ENCODE results near the gene BRSK1.

The BRSK1 gene

DNA sequence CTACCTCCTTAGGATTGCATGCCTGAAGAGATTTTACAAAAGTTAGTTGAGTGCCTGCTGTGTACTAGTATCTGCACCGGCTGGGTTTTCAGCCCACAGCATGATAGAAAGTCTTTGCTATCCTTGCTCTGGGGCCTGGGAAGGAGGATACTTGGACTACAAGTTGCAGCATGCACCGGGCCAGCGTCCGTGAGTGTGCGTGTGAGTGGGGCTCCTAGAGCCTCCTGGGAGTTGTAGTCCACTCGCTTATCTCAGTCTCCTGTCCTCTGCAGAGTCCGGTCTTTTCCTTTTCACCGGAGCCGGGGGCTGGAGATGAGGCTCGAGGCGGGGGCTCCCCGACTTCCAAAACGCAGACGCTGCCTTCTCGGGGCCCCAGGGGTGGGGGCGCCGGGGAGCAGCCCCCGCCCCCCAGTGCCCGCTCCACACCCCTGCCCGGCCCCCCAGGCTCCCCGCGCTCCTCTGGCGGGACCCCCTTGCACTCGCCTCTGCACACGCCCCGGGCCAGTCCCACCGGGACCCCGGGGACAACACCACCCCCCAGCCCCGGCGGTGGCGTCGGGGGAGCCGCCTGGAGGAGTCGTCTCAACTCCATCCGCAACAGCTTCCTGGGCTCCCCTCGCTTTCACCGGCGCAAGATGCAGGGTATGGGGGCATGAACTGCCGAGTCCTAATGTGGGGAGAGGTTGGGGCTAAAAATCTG lies 20.6 kb downstream of the BRSK1 start:
- Histone ChIP-seq H3K27me3 (ENCODE audit: control insufficient read depth, insufficient read depth, low read length, poor library complexity, severe bottlenecking) (no peaks in the 10 kb centered on the region), H3K9me3 (ENCODE audit: control insufficient read depth, low read length) (no peaks in the 10 kb centered on the region), H3K36me3 (ENCODE audit: control insufficient read depth, insufficient read depth, low read length) (peaks cover 27% of the 10 kb centered on the region), H3K4me1 (ENCODE audit: control insufficient read depth, insufficient read depth, low read length) (peaks cover 7% of the 10 kb centered on the region), H3K27ac (ENCODE audit: insufficient read depth, low read depth, low read length, poor library complexity, severe bottlenecking) (no peak overlapping the region), H3K4me3 (ENCODE audit: insufficient read depth, low read depth, low read length) (no peak overlapping the region)
- WGBS, 2 experiments, result 95 to 96% methylated on average over 39 of the region's 39 CpGs

GRCh38 chr19:55304980-55305379 lies 21.2 kb downstream of the BRSK1 start:
- Histone ChIP-seq H3K27ac (ENCODE audit: insufficient read depth, low read depth, low read length, poor library complexity, severe bottlenecking) (no peak overlapping the region), H3K36me3 (ENCODE audit: control insufficient read depth, insufficient read depth, low read length) (peaks cover 27% of the 10 kb centered on the region), H3K27me3 (ENCODE audit: control insufficient read depth, insufficient read depth, low read length, poor library complexity, severe bottlenecking) (no peaks in the 10 kb centered on the region), H3K4me1 (ENCODE audit: control insufficient read depth, insufficient read depth, low read length) (peaks cover 7% of the 10 kb centered on the region), H3K9me3 (ENCODE audit: control insufficient read depth, low read length) (no peaks in the 10 kb centered on the region), H3K4me3 (ENCODE audit: insufficient read depth, low read depth, low read length) (no peak overlapping the region)
- 90 to 91% methylated on average over 14 of the region's 14 CpGs for WGBS, 2 experiments

DNA sequence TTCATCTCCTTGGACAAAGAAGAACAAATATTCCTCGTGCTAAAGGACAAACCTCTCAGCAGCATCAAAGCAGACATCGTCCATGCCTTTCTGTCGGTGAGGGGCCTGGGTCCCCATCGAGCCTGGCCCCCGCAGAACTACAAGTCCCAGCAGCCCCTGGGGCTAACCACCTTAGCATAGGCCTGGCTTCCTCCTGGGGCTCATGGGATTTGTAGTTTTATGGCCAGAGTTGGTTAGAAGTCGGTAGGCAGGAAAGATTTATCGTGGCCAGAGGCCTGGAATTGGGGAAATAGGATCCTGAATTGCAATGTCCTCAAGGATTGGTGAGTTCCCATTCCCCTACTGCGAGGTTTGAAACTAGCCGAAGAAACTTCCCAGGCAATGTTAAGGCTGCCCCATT lies 21.7 kb downstream of the BRSK1 start:
- 87 to 90% methylated on average over 9 of the region's 9 CpGs for WGBS, 2 experiments
- Histone ChIP-seq H3K27me3 (ENCODE audit: control insufficient read depth, insufficient read depth, low read length, poor library complexity, severe bottlenecking) (no peaks in the 10 kb centered on the region), H3K36me3 (ENCODE audit: control insufficient read depth, insufficient read depth, low read length) (peaks cover 27% of the 10 kb centered on the region), H3K27ac (ENCODE audit: insufficient read depth, low read depth, low read length, poor library complexity, severe bottlenecking) (no peak overlapping the region), H3K4me3 (ENCODE audit: insufficient read depth, low read depth, low read length) (no peak overlapping the region), H3K4me1 (ENCODE audit: control insufficient read depth, insufficient read depth, low read length) (peaks cover 7% of the 10 kb centered on the region), H3K9me3 (ENCODE audit: control insufficient read depth, low read length) (no peaks in the 10 kb centered on the region)

DNA sequence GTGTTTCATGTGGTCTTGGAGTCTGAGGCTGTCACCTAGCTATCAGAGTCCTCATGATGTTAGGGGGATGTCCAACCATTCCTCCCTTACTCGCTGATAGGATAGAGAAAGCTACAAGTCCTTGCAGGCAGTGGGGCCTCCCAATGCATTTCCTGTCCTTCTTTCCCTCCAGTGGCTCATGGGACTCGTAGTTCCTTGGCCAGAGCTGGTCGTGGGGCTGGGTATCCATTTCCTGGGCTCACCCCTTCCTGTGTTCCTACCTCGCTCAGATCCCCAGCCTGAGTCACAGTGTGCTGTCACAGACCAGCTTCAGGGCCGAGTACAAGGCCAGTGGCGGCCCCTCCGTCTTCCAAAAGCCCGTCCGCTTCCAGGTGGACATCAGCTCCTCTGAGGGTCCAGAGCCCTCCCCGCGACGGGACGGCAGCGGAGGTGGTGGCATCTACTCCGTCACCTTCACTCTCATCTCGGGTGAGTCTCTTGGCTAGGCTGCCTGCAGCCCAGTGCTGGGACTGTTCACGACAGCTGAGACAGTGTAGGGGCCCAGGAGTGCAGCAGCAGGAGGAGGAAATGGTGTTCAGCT lies 22.3 kb downstream of the BRSK1 start:
- Histone ChIP-seq H3K4me3 (ENCODE audit: insufficient read depth, low read depth, low read length) (no peak overlapping the region), H3K36me3 (ENCODE audit: control insufficient read depth, insufficient read depth, low read length) (peaks cover 27% of the 10 kb centered on the region), H3K9me3 (ENCODE audit: control insufficient read depth, low read length) (no peaks in the 10 kb centered on the region), H3K27ac (ENCODE audit: insufficient read depth, low read depth, low read length, poor library complexity, severe bottlenecking) (no peak overlapping the region), H3K4me1 (ENCODE audit: control insufficient read depth, insufficient read depth, low read length) (peaks cover 6% of the 10 kb centered on the region), H3K27me3 (ENCODE audit: control insufficient read depth, insufficient read depth, low read length, poor library complexity, severe bottlenecking) (no peaks in the 10 kb centered on the region)
- WGBS, 2 experiments, result 93 to 96% methylated on average over 17 of the region's 17 CpGs

DNA sequence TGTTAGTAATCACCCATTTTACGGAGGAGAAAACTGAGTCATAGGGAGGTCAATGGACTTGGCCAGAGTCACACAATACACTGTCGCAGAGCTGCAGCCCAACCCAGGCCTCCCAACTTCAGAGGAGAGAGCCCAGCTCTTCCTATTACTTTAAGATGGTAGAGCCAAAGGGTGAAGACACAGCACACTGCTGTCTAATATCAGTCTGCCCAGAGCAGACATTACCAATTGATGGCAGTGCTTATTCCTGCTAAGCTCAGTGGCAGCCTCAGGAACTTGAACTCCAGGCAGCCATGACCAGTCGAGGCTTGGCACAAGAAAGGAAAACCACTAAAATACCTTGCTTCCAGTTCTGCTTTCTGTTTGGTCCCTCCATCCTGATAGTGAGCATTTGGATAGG lies 22.9 kb downstream of the BRSK1 start:
- H3K4me1 ChIP-seq (ENCODE audit: control insufficient read depth, insufficient read depth, low read length), result no peaks in the 10 kb centered on the region
- no peak overlapping the region for H3K27ac ChIP-seq (ENCODE audit: insufficient read depth, low read depth, low read length, poor library complexity, severe bottlenecking)
- no peak overlapping the region for H3K4me3 ChIP-seq (ENCODE audit: insufficient read depth, low read depth, low read length)
- H3K27me3 ChIP-seq (ENCODE audit: control insufficient read depth, insufficient read depth, low read length, poor library complexity, severe bottlenecking), result no peaks in the 10 kb centered on the region
- WGBS, 2 experiments, result 97 to 98% methylated on average over 3 of the region's 3 CpGs
- peaks cover 27% of the 10 kb centered on the region for H3K36me3 ChIP-seq (ENCODE audit: control insufficient read depth, insufficient read depth, low read length)
- H3K9me3 ChIP-seq (ENCODE audit: control insufficient read depth, low read length), result no peaks in the 10 kb centered on the region

DNA sequence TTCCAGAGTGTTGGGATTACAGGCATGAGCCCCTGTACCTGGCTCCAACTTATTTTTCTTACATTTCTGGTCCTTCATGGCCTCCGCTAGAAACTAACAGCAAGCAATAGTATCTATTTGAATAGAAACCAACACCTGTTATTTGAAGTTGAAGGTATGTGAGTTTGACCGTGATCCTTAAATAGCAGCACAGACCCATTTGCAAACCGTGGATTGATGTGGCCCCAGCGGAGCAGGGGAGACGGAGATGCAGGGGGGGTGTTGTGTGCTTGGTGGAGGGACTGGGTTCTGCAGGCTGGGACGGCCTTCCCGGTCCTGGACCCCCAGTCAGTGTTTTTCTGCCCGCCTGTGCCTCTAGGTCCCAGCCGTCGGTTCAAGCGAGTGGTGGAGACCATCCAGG lies 24.5 kb downstream of the BRSK1 start:
- H3K9me3 ChIP-seq (ENCODE audit: control insufficient read depth, low read length), result no peaks in the 10 kb centered on the region
- H3K36me3 ChIP-seq (ENCODE audit: control insufficient read depth, insufficient read depth, low read length), result peaks cover 17% of the 10 kb centered on the region
- H3K4me1 ChIP-seq (ENCODE audit: control insufficient read depth, insufficient read depth, low read length), result no peaks in the 10 kb centered on the region
- 94 to 95% methylated on average over 11 of the region's 11 CpGs for WGBS, 2 experiments
- no peak overlapping the region for H3K27ac ChIP-seq (ENCODE audit: insufficient read depth, low read depth, low read length, poor library complexity, severe bottlenecking)
- no peak overlapping the region for H3K4me3 ChIP-seq (ENCODE audit: insufficient read depth, low read depth, low read length)
- H3K27me3 ChIP-seq (ENCODE audit: control insufficient read depth, insufficient read depth, low read length, poor library complexity, severe bottlenecking), result no peaks in the 10 kb centered on the region

GRCh38 chr19:55309448-55309847 lies 25.7 kb downstream of the BRSK1 start:
- H3K36me3 ChIP-seq (ENCODE audit: control insufficient read depth, insufficient read depth, low read length), result peaks cover 12% of the 10 kb centered on the region

DNA sequence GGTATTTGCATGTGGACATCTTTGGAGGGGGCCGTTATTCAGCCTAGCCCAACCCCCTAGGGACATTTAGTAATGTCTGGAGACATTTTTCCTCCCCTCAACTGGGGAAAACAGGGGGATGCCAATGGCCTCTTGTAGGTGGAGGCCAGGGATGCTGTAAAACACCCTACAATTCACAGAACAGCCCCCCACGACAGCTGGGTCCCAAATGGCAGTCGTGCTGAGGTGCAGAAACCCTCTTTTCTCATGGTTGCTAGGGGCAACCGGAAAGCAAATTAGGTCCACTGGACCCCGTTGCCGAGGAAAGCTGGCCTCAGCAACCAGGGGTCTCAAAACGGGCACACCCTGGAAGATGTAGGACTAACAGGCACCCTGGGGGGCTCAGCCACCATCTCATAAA lies 26.7 kb downstream of the BRSK1 start:
- Histone ChIP-seq H3K36me3 (ENCODE audit: control insufficient read depth, insufficient read depth, low read length) (peaks cover 12% of the 10 kb centered on the region), H3K4me1 (ENCODE audit: control insufficient read depth, insufficient read depth, low read length) (no peaks in the 10 kb centered on the region), H3K4me3 (ENCODE audit: insufficient read depth, low read depth, low read length) (no peak overlapping the region), H3K27me3 (ENCODE audit: control insufficient read depth, insufficient read depth, low read length, poor library complexity, severe bottlenecking) (no peaks in the 10 kb centered on the region), H3K27ac (ENCODE audit: insufficient read depth, low read depth, low read length, poor library complexity, severe bottlenecking) (no peak overlapping the region), H3K9me3 (ENCODE audit: control insufficient read depth, low read length) (no peaks in the 10 kb centered on the region)
- WGBS, 2 experiments, result 92% methylated on average over 7 of the region's 7 CpGs

More at GRCh38 chr19:55309448-55309847, 25.7 kb downstream of the BRSK1 start:
- Histone ChIP-seq H3K4me1 (ENCODE audit: control insufficient read depth, insufficient read depth, low read length) (no peaks in the 10 kb centered on the region), H3K4me3 (ENCODE audit: insufficient read depth, low read depth, low read length) (no peak overlapping the region), H3K9me3 (ENCODE audit: control insufficient read depth, low read length) (no peaks in the 10 kb centered on the region), H3K27ac (ENCODE audit: insufficient read depth, low read depth, low read length, poor library complexity, severe bottlenecking) (no peak overlapping the region), H3K27me3 (ENCODE audit: control insufficient read depth, insufficient read depth, low read length, poor library complexity, severe bottlenecking) (no peaks in the 10 kb centered on the region)
- WGBS, 2 experiments, result 92 to 95% methylated on average over 5 of the region's 5 CpGs

- H3K27me3 ChIP-seq (ENCODE audit: control insufficient read depth, insufficient read depth, low read length, poor library complexity, severe bottlenecking), result no peaks in the 10 kb centered on the region
- no peaks in the 10 kb centered on the region for H3K9me3 ChIP-seq (ENCODE audit: control insufficient read depth, low read length)
Measured at GRCh38 chr19:55311397-55311796, 27.6 kb downstream of the BRSK1 start.

GRCh38 chr19:55311797-55312196 lies 28.0 kb downstream of the BRSK1 start:
- 93 to 94% methylated on average over 18 of the region's 18 CpGs for WGBS, 2 experiments
- no peaks in the 10 kb centered on the region for H3K27me3 ChIP-seq (ENCODE audit: control insufficient read depth, insufficient read depth, low read length, poor library complexity, severe bottlenecking)

More at GRCh38 chr19:55311397-55311796, 27.6 kb downstream of the BRSK1 start:
- Histone ChIP-seq H3K36me3 (ENCODE audit: control insufficient read depth, insufficient read depth, low read length) (peaks cover 8% of the 10 kb centered on the region), H3K27ac (ENCODE audit: insufficient read depth, low read depth, low read length, poor library complexity, severe bottlenecking) (no peak overlapping the region), H3K4me1 (ENCODE audit: control insufficient read depth, insufficient read depth, low read length) (no peaks in the 10 kb centered on the region), H3K4me3 (ENCODE audit: insufficient read depth, low read depth, low read length) (no peak overlapping the region)
- 87 to 89% methylated on average over 9 of the region's 9 CpGs for WGBS, 2 experiments

More at GRCh38 chr19:55311797-55312196, 28.0 kb downstream of the BRSK1 start:
- Histone ChIP-seq H3K4me1 (ENCODE audit: control insufficient read depth, insufficient read depth, low read length) (no peaks in the 10 kb centered on the region), H3K27ac (ENCODE audit: insufficient read depth, low read depth, low read length, poor library complexity, severe bottlenecking) (no peak overlapping the region), H3K4me3 (ENCODE audit: insufficient read depth, low read depth, low read length) (no peak overlapping the region), H3K9me3 (ENCODE audit: control insufficient read depth, low read length) (no peaks in the 10 kb centered on the region), H3K36me3 (ENCODE audit: control insufficient read depth, insufficient read depth, low read length) (peaks cover 4% of the 10 kb centered on the region)

All from ectodermal cell (in vitro differentiated cells).